GM12878 (cell line): ENCODE data around the gene HIKESHI. TPM values are rescaled to one million over a fixed set of nuclear protein-coding genes. Genes with fewer than 3 reads are reported as not detected.

ENCODE experiments used
- CBFB ChIP-seq: IDR thresholded peaks from 2 replicates; pipeline ENCODE4 v1.6.1; 2016; ENCODE audit warnings: antibody characterized with exemption, low read depth
- CHD2 ChIP-seq: IDR thresholded peaks from 2 replicates; pipeline ENCODE4 v1.6.1; 2011; ENCODE audit warnings: low read depth, low read length, improper control_type of control experiment, borderline replicate concordance
- EED ChIP-seq: sonication (generic); IDR thresholded peaks from 2 replicates; pipeline ENCODE4 v1.6.1; 2016; ENCODE audit warnings: antibody characterized with exemption, low read depth
- EP300 ChIP-seq, 2 experiments: fragments of 150-350 bp in 1 of 2; IDR thresholded peaks; 2 replicates each; pipeline ENCODE4 v1.6.1; 2011 to 2012; ENCODE audit warnings: low read depth in 2 of 2, low read length in 2 of 2, borderline replicate concordance in 1 of 2, improper control_type of control experiment in 1 of 2, inconsistent platforms in 1 of 2; ENCODE audit not compliant: control insufficient read depth in 1 of 2
- MTA3 ChIP-seq: IDR thresholded peaks from 2 replicates; pipeline ENCODE4 v1.6.1; 2012; ENCODE audit warnings: low read length, inconsistent platforms, borderline replicate concordance
- NR2C2 ChIP-seq: IDR thresholded peaks from 2 replicates; pipeline ENCODE4 v1.6.1; 2011; ENCODE audit warnings: borderline replicate concordance, low read depth; ENCODE audit not compliant: control insufficient read depth, insufficient read length
- ZBED1 ChIP-seq: IDR thresholded peaks from 2 replicates; pipeline ENCODE4 v1.6.1; 2016; ENCODE audit warnings: borderline replicate concordance
- polyA plus RNA-seq, 11 experiments: library from polyadenylated mRNA; depleted of rRNA in 4 of 11; unstranded in 6 of 11; stranded (reverse) in 5 of 11; fragments of >200 nt; fragmentation: Nextera tagmentation in 4 of 11; fragmentation: Illumina TruSeq in 1 of 11; extraction: Ambion mirVana in 4 of 11; extraction: Trizol in 1 of 11; gene quantifications; 1 replicate in 1 of 11; 2 replicates in 10 of 11; pipeline versions ENCODE4 v1.2.1 to v1.2.3, GENCODE V29; 2011 to 2016; ENCODE audit warnings: inconsistent platforms in 2 of 11, missing spikeins in 2 of 11, low read depth in 1 of 11
- total RNA-seq, 4 experiments: library from RNA; depleted of rRNA in 3 of 4; stranded (reverse); fragments of >200 nt in 3 of 4; fragmentation: Illumina TruSeq in 1 of 4; extraction: Trizol in 1 of 4; gene quantifications; 2 replicates each; pipeline versions ENCODE4 v1.2.1 to v1.2.3, GENCODE V29; 2013 to 2021
- TF ChIP-seq, protein P1 (sequence below): IDR thresholded peaks from 2 replicates; pipeline ENCODE4 v1.6.1; 2012; ENCODE audit warnings: improper control_type of control experiment, low read depth, low read length; ENCODE audit not compliant: insufficient replicate concordance
- TF ChIP-seq, protein P2 (sequence below): fragments of 450-650 bp; IDR thresholded peaks from 2 replicates; pipeline ENCODE4 v1.6.1; 2017; ENCODE audit warnings: low read depth, mild to moderate bottlenecking, moderate library complexity

Gene HIKESHI
- total and polyA plus RNA-seq, 10 of the 15 experiments (the other 5 are each of a cell fraction or from before 2014, with no cell fraction given) = 42.3 to 228 (median 85.7) TPM

DNA sequence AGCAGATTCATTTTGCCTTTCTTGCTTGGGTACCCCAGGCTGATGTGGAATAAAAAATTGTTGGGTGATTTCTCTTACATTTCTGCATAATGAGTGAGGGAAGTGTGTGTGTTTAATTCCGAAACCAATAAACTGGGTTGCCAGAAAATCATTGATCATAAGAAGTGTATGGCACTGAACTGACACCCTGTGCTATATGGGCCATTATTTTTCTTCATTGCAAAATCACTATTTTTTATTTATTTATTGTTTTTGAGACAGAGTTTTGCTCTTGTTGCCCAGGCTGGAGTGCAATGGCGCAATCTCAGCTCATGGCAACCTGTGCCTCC, 14.6 kb upstream of the HIKESHI start (continued):
- TF ChIP-seq, protein P1, sequence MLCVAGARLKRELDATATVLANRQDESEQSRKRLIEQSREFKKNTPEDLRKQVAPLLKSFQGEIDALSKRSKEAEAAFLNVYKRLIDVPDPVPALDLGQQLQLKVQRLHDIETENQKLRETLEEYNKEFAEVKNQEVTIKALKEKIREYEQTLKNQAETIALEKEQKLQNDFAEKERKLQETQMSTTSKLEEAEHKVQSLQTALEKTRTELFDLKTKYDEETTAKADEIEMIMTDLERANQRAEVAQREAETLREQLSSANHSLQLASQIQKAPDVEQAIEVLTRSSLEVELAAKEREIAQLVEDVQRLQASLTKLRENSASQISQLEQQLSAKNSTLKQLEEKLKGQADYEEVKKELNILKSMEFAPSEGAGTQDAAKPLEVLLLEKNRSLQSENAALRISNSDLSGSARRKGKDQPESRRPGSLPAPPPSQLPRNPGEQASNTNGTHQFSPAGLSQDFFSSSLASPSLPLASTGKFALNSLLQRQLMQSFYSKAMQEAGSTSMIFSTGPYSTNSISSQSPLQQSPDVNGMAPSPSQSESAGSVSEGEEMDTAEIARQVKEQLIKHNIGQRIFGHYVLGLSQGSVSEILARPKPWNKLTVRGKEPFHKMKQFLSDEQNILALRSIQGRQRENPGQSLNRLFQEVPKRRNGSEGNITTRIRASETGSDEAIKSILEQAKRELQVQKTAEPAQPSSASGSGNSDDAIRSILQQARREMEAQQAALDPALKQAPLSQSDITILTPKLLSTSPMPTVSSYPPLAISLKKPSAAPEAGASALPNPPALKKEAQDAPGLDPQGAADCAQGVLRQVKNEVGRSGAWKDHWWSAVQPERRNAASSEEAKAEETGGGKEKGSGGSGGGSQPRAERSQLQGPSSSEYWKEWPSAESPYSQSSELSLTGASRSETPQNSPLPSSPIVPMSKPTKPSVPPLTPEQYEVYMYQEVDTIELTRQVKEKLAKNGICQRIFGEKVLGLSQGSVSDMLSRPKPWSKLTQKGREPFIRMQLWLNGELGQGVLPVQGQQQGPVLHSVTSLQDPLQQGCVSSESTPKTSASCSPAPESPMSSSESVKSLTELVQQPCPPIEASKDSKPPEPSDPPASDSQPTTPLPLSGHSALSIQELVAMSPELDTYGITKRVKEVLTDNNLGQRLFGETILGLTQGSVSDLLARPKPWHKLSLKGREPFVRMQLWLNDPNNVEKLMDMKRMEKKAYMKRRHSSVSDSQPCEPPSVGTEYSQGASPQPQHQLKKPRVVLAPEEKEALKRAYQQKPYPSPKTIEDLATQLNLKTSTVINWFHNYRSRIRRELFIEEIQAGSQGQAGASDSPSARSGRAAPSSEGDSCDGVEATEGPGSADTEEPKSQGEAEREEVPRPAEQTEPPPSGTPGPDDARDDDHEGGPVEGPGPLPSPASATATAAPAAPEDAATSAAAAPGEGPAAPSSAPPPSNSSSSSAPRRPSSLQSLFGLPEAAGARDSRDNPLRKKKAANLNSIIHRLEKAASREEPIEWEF = peak; percentile 91
- TF ChIP-seq, protein P2, sequence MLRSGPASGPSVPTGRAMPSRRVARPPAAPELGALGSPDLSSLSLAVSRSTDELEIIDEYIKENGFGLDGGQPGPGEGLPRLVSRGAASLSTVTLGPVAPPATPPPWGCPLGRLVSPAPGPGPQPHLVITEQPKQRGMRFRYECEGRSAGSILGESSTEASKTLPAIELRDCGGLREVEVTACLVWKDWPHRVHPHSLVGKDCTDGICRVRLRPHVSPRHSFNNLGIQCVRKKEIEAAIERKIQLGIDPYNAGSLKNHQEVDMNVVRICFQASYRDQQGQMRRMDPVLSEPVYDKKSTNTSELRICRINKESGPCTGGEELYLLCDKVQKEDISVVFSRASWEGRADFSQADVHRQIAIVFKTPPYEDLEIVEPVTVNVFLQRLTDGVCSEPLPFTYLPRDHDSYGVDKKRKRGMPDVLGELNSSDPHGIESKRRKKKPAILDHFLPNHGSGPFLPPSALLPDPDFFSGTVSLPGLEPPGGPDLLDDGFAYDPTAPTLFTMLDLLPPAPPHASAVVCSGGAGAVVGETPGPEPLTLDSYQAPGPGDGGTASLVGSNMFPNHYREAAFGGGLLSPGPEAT = peak; percentile 8; the same call in 1 of the 2 replicates
- TF ChIP-seq EED (peak; percentile 21), CHD2 (no peak), NR2C2 (no peak), EP300 (IDR thresholded peaks at IDR 0.05; ENCODE audit: borderline replicate concordance in 1 of 2, control insufficient read depth in 1 of 2, low read depth in 2 of 2, low read length in 2 of 2) (no peak), CBFB (no peak), MTA3 (no peak; the same call in 1 of the 2 replicates), ZBED1 (no peak)
